Endothelial cell of umbilical vein (primary cell): ENCODE measurements around the gene MAP6. TPM values are rescaled to one million over a fixed set of nuclear protein-coding genes. Genes with fewer than 3 reads are reported as not detected.

Experiments used
- BruUV-seq: library from RNA; stranded (reverse); fragments of 400-500 nt; replicated peaks from 2 replicates; lab custom pipeline; 2021; lab: Mats Ljungman, UMichigan
- CTCF ChIA-PET: fragments of 300-600, 350-600 bp; sonication (Branson Sonifier 250); formaldehyde crosslinking; loops from one replicate; lab custom pipeline; 2021; ENCODE audit warnings: antibody characterized with exemption, inconsistent platforms; lab: Charles Lee
- POLR2A ChIA-PET: fragments of 300-600, 350-600 bp; sonication (Branson Sonifier 250); formaldehyde crosslinking; loops from one replicate; lab custom pipeline; 2021; ENCODE audit warnings: antibody characterized with exemption, inconsistent platforms; lab: Charles Lee
- DNase-seq: peaks from one replicate; pipeline ENCODE4 v3.0.0-alpha.2; 2011; ENCODE audit warnings: low read depth, low spot score
- FAIRE-seq: peaks from 2 replicates; lab custom pipeline; 2011; peaks lifted over from hg19 to GRCh38; lab: Jason Lieb, UNC
- H2AFZ ChIP-seq: 2 replicates; pipeline ENCODE4 v1.6.0; 2012; ENCODE audit warnings: low read depth, low read length, control low read depth, inconsistent platforms
- H3K27ac ChIP-seq: 2 replicates; pipeline ENCODE4 v1.5.1; 2011; ENCODE audit warnings: low read depth, mild to moderate bottlenecking, control low read depth, low read length, moderate library complexity; ENCODE audit not compliant: insufficient read depth
- H3K27me3 ChIP-seq, 2 experiments: 2 replicates each; pipeline versions ENCODE4 v1.6.0 to v1.6.1; 2011; ENCODE audit warnings: low read length in 2 of 2, mixed read lengths in 1 of 2; ENCODE audit not compliant: control insufficient read depth in 2 of 2, insufficient read depth in 2 of 2
- H3K36me3 ChIP-seq, 2 experiments: 2 replicates in 1 of 2; 3 replicates in 1 of 2; pipeline ENCODE4 v1.5.1; 2011; ENCODE audit warnings: low read length in 2 of 2, mild to moderate bottlenecking in 1 of 2, moderate library complexity in 1 of 2; ENCODE audit not compliant: control insufficient read depth in 2 of 2, insufficient read depth in 2 of 2; ENCODE audit errors: extremely low read depth in 1 of 2
- H3K4me1 ChIP-seq: 3 replicates; pipeline ENCODE4 v1.5.1; 2011; ENCODE audit warnings: mild to moderate bottlenecking, low read length; ENCODE audit not compliant: control insufficient read depth, insufficient read depth; ENCODE audit errors: extremely low read depth
- H3K4me2 ChIP-seq: 2 replicates; pipeline ENCODE4 v1.6.1; 2011; ENCODE audit warnings: low read length, control low read depth, mixed read lengths; ENCODE audit not compliant: insufficient read depth
- H3K4me3 ChIP-seq, 3 experiments: fragments of 200-600 bp in 1 of 3; sonication (generic), shearing (Covaris generic) in 1 of 3; replicated peaks in 1 of 3; 2 replicates each; pipeline ENCODE4 v1.5.1; 2011 to 2016; ENCODE audit warnings: control low read depth in 3 of 3, low read length in 3 of 3, mild to moderate bottlenecking in 2 of 3, inconsistent platforms in 1 of 3, low read depth in 1 of 3, moderate library complexity in 1 of 3; ENCODE audit not compliant: insufficient read depth in 1 of 3
- H3K79me2 ChIP-seq: 2 replicates; pipeline ENCODE4 v1.6.0; 2012; ENCODE audit warnings: low read length, inconsistent platforms; ENCODE audit not compliant: control insufficient read depth, insufficient read depth
- H3K9ac ChIP-seq: replicated peaks from 2 replicates; pipeline ENCODE3; 2011; ENCODE audit warnings: low read length, control low read depth; ENCODE audit not compliant: insufficient read depth; ENCODE audit errors: extremely low read depth
- H3K9me1 ChIP-seq: replicated peaks from 3 replicates; pipeline ENCODE4 v1.6.0; 2011; ENCODE audit warnings: mild to moderate bottlenecking, low read length; ENCODE audit not compliant: control insufficient read depth, insufficient read depth; ENCODE audit errors: extremely low read depth
- H3K9me3 ChIP-seq: replicated peaks from 2 replicates; pipeline ENCODE4 v1.5.1; 2012; ENCODE audit warnings: low read length, inconsistent platforms; ENCODE audit not compliant: control insufficient read depth, insufficient read depth
- H4K20me1 ChIP-seq: replicated peaks from 2 replicates; pipeline ENCODE3; 2011; ENCODE audit warnings: mild to moderate bottlenecking, low read length; ENCODE audit not compliant: control insufficient read depth, insufficient read depth; ENCODE audit errors: extremely low read depth
- EZH2 ChIP-seq: IDR thresholded peaks from 2 replicates; pipeline ENCODE4 v1.6.1; 2012; ENCODE audit warnings: borderline replicate concordance, low read depth, mild to moderate bottlenecking, moderate library complexity, low read length, inconsistent platforms; ENCODE audit not compliant: severe bottlenecking
- FOS ChIP-seq: IDR thresholded peaks from 2 replicates; pipeline ENCODE4 v1.6.1; 2011; ENCODE audit warnings: mild to moderate bottlenecking, low read length, moderate library complexity, borderline replicate concordance; ENCODE audit not compliant: insufficient read depth
- GATA2 ChIP-seq: IDR thresholded peaks from 2 replicates; pipeline ENCODE4 v1.7.0; 2011; ENCODE audit warnings: low read depth, mild to moderate bottlenecking, moderate library complexity, mixed read lengths, low read length; ENCODE audit not compliant: insufficient read length, insufficient read depth
- JUN ChIP-seq: IDR thresholded peaks from 2 replicates; pipeline ENCODE4 v1.6.1; 2011; ENCODE audit warnings: borderline replicate concordance, low read depth; ENCODE audit not compliant: insufficient read length, insufficient read depth
- MYC ChIP-seq: IDR thresholded peaks from one replicate; pipeline ENCODE4 v1.6.1; 2011; ENCODE audit warnings: mild to moderate bottlenecking, low read depth, low read length
- POLR2A ChIP-seq: IDR thresholded peaks from 2 replicates; pipeline ENCODE4 v1.6.1; 2012; ENCODE audit warnings: low read depth, mild to moderate bottlenecking, control low read depth, low read length
- POLR2AphosphoS5 ChIP-seq: IDR thresholded peaks from 2 replicates; pipeline ENCODE4 v1.6.1; 2012; ENCODE audit warnings: low read depth, mild to moderate bottlenecking, control low read depth, low read length, moderate library complexity; ENCODE audit not compliant: insufficient read depth
- dilution Hi-C: fragments of 300-500 bp; cut with MboI; formaldehyde crosslinking; loops from one replicate; pipeline ENCODE4 v1.15.0; 2019; ENCODE audit warnings: low sequenced_read_pairs; ENCODE audit not compliant: extremely low pct_ligation_motif_present
- intact Hi-C: fragments of 100-400 bp; cut with micrococcal nuclease; formaldehyde crosslinking; loops from one replicate; pipeline ENCODE4 v1.10.0; 2022
- polyA plus RNA-seq, 4 experiments: library from polyadenylated mRNA; depleted of rRNA in 3 of 4; stranded (reverse) in 3 of 4; unstranded in 1 of 4; fragments of >200 nt; gene quantifications; 2 replicates each; pipeline versions ENCODE4 v1.2.1 to v1.2.3, GENCODE V29; 2011 to 2012; ENCODE audit warnings: missing spikeins in 1 of 4
- total RNA-seq: library from RNA; stranded (reverse); gene quantifications from 2 replicates; pipeline ENCODE4 v1.2.3, GENCODE V29; 2021
- TF ChIP-seq, protein P1 (sequence below): IDR thresholded peaks from 2 replicates; pipeline ENCODE4 v1.6.1; 2011; ENCODE audit not compliant: insufficient read depth, insufficient read length
- TF ChIP-seq, protein P2 (sequence below), 2 donors: IDR thresholded peaks; 1 replicate in 1 of 2; 2 replicates in 1 of 2; pipeline ENCODE4 v1.5.1; 2011; ENCODE audit warnings: low read length in 2 of 2, mild to moderate bottlenecking in 2 of 2, moderate library complexity in 2 of 2, control low read depth in 1 of 2, inconsistent platforms in 1 of 2, low read depth in 1 of 2; ENCODE audit not compliant: insufficient read depth in 1 of 2; ENCODE audit errors: extremely low read depth in 1 of 2

Gene MAP6
- total and polyA plus RNA-seq, 2 donors (not counting 3 experiments of a cell fraction or from before 2014, with no cell fraction given), result 0.12 TPM; not detected in 1

DNA sequence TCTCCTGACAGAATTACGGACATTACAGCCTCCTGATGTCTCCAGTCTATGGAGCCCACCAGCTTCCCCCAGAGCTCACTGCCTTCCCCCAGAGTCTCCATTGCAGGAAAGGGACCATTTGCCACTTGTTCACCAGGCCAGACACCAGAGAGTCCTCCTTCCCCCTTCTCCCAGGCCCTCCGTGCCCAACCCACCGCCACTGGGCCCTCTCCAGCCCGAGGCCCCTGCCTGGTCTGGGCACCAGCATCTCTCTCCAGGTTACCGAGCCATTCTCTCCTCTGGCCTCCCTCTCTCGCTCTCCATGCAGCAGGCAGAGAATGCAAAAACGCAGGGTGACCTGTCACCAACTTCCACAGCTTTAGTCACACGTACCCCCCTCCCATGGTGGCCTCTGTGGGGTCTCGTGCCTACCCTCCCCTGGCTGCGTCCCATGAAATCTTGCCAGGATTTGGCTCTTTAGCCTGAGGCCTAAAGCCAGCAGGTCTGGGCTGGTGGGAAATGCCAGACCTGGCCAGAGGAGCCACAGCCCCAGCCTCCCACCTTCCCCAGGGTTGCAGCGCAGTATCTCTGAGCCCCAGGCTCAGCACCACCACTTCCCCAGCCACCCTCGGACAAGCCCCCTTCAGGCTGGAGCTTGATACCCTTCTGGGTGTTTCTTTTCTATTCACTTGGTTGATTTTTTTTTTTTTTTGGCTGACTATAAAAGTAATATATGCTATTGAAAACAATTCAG lies 113.6 kb downstream of the MAP6 start:
- no peak overlapping the region for H3K4me2 ChIP-seq
- H3K36me3 ChIP-seq, result no peaks in the 10 kb centered on the region
- H2AFZ ChIP-seq, result no peak overlapping the region
- no peak overlapping the region for H3K4me3 ChIP-seq
- peak overlapping the region; percentile 37 for H3K27ac ChIP-seq
- H3K9me3 ChIP-seq, result no peaks in the 10 kb centered on the region
- no peaks in the 10 kb centered on the region for H4K20me1 ChIP-seq
- DNase-seq (no peak), FAIRE-seq (no peak)
- POLR2A ChIA-PET, result no interaction called here
- intact Hi-C loops (no loop called here), dilution Hi-C loops (no loop called here)
- CTCF ChIA-PET, result interaction anchor here (1.3 to 2.7 kb wide), 3 partner anchors 7 to 19 kb away, joined by 6 to 43 read pairs (median 15); partner anchors contain the start of gene SERPINH1
- peak overlapping the region; percentile 10 for H3K9ac ChIP-seq
- H3K4me1 ChIP-seq, result peaks cover 32% of the 10 kb centered on the region
- no peaks in the 10 kb centered on the region for H3K79me2 ChIP-seq
- H3K27me3 ChIP-seq, result no peaks in the 10 kb centered on the region
- TF ChIP-seq POLR2AphosphoS5 (no peak), JUN (no peak), GATA2 (no peak), FOS (no peak), EZH2 (no peak), POLR2A (no peak), MYC (no peak)
- TF ChIP-seq, protein P1, sequence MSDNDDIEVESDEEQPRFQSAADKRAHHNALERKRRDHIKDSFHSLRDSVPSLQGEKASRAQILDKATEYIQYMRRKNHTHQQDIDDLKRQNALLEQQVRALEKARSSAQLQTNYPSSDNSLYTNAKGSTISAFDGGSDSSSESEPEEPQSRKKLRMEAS, result no peak
- TF ChIP-seq, protein P2, sequence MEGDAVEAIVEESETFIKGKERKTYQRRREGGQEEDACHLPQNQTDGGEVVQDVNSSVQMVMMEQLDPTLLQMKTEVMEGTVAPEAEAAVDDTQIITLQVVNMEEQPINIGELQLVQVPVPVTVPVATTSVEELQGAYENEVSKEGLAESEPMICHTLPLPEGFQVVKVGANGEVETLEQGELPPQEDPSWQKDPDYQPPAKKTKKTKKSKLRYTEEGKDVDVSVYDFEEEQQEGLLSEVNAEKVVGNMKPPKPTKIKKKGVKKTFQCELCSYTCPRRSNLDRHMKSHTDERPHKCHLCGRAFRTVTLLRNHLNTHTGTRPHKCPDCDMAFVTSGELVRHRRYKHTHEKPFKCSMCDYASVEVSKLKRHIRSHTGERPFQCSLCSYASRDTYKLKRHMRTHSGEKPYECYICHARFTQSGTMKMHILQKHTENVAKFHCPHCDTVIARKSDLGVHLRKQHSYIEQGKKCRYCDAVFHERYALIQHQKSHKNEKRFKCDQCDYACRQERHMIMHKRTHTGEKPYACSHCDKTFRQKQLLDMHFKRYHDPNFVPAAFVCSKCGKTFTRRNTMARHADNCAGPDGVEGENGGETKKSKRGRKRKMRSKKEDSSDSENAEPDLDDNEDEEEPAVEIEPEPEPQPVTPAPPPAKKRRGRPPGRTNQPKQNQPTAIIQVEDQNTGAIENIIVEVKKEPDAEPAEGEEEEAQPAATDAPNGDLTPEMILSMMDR (IDR thresholded peaks at IDR 0.05; ENCODE audit: extremely low read depth in 1 of 2, insufficient read depth in 1 of 2, low read depth in 1 of 2, low read length in 2 of 2), result no peak
- no peaks in the 10 kb centered on the region for H3K9me1 ChIP-seq
- BruUV-seq, result no TSS peak
